PC-3 (cell line): ENCODE measurements around the gene GTF3C2.

ENCODE experiments used
- CTCF ChIP-seq: fragments of 300-600 bp; sonication (generic); conservative IDR thresholded peaks from 2 replicates; pipeline ENCODE4 v1.5.1; 2017; ENCODE audit warnings: antibody characterized with exemption, low read depth, mild to moderate bottlenecking, low read length
- EZH2 ChIP-seq: fragments of 300-600 bp; sonication (generic); IDR thresholded peaks from one replicate; pipeline ENCODE4 v1.6.1; 2017; ENCODE audit warnings: antibody characterized with exemption, mild to moderate bottlenecking, low read length; ENCODE audit not compliant: unreplicated experiment
- EZH2phosphoT487 ChIP-seq: fragments of 300-600 bp; sonication (generic); IDR thresholded peaks from 2 replicates; pipeline ENCODE4 v1.6.1; 2018; ENCODE audit warnings: mild to moderate bottlenecking, antibody characterized with exemption, low read length, borderline replicate concordance

- TF ChIP-seq CTCF (no peak), EZH2 (no peak), EZH2phosphoT487 (no peak)
These were observed 22.3 kb upstream of the GTF3C2 start for GRCh38 chr2:27378809-27379290.
